WERI-Rb-1 (cell line): Measurements from ENCODE around the gene WRAP73.
A peak's percentile ranks its signal among the peaks of the same experiment; 100 is the strongest.

ENCODE experiments used
- DNase-seq: peaks from one replicate; pipeline ENCODE4 v3.0.0-alpha.2; 2020
- H3K27ac ChIP-seq: fragments of 250-450 bp; sonication (Bioruptor Pico); 2 replicates; pipeline ENCODE4 v1.5.1; 2020; ENCODE audit warnings: mild to moderate bottlenecking, moderate library complexity
- H3K27me3 ChIP-seq: fragments of 250-450 bp; sonication (Bioruptor Pico); 2 replicates; pipeline ENCODE4 v1.5.1; 2021; ENCODE audit warnings: mild to moderate bottlenecking, low read depth, moderate library complexity; ENCODE audit not compliant: insufficient read depth, severe bottlenecking
- H3K36me3 ChIP-seq: fragments of 250-450 bp; sonication (Bioruptor Pico); 2 replicates; pipeline ENCODE4 v1.5.1; 2020; ENCODE audit warnings: mild to moderate bottlenecking, moderate library complexity
- H3K4me3 ChIP-seq: 2 replicates; pipeline ENCODE4 v1.5.1; 2011; ENCODE audit warnings: low read depth, mild to moderate bottlenecking, control low read depth, low read length
- H3K9me3 ChIP-seq: fragments of 250-450 bp; sonication (Bioruptor Pico); 2 replicates; pipeline ENCODE4 v1.5.1; 2021; ENCODE audit warnings: mild to moderate bottlenecking, moderate library complexity; ENCODE audit not compliant: severe bottlenecking
- CTCF ChIP-seq: IDR thresholded peaks from 2 replicates; pipeline ENCODE4 v1.5.1; 2011; ENCODE audit warnings: low read depth, mild to moderate bottlenecking, control low read depth, inconsistent platforms, low read length

WRAP73 gene

GRCh38 chr1:3593334-3593733 lies 56.6 kb downstream of the WRAP73 start:
- Histone ChIP-seq H3K9me3 (no peaks in the 10 kb centered on the region), H3K27ac (no peak overlapping the region), H3K27me3 (no peaks in the 10 kb centered on the region), H3K36me3 (no peaks in the 10 kb centered on the region), H3K4me3 (no peak overlapping the region)
- DNase-seq, result no peak
- no peak for TF ChIP-seq CTCF

- peak; percentile 41 for DNase-seq
- Histone ChIP-seq H3K9me3 (no peaks in the 10 kb centered on the region), H3K4me3 (no peak overlapping the region), H3K27ac (no peak overlapping the region; the same call in 1 of the 2 replicates), H3K27me3 (no peaks in the 10 kb centered on the region), H3K36me3 (no peaks in the 10 kb centered on the region)
- peak; percentile 40 for TF ChIP-seq CTCF
These were observed 58.7 kb downstream of the WRAP73 start for GRCh38 chr1:3590951-3591865.

GRCh38 chr1:3590139-3590763 lies 59.7 kb downstream of the WRAP73 start:
- no peak overlapping the region; the same call in 1 of the 2 replicates for H3K4me3 ChIP-seq
- peak overlapping the region; percentile 60 for H3K27ac ChIP-seq
- no peaks in the 10 kb centered on the region for H3K9me3 ChIP-seq
- no peaks in the 10 kb centered on the region for H3K27me3 ChIP-seq
- DNase-seq, result peak; percentile 64
- TF ChIP-seq CTCF, result no peak
- no peaks in the 10 kb centered on the region for H3K36me3 ChIP-seq

GRCh38 chr1:3588395-3588794 lies 61.5 kb downstream of the WRAP73 start:
- H3K9me3 ChIP-seq, result no peaks in the 10 kb centered on the region
- peak; percentile 50 for DNase-seq
- TF ChIP-seq CTCF, result peak; percentile 20; the same call in 1 of the 2 replicates
- H3K27ac ChIP-seq, result no peak overlapping the region
- no peaks in the 10 kb centered on the region for H3K36me3 ChIP-seq
- no peak overlapping the region for H3K4me3 ChIP-seq
- no peaks in the 10 kb centered on the region for H3K27me3 ChIP-seq

GRCh38 chr1:3586986-3587759 lies 62.7 kb downstream of the WRAP73 start:
- no peak for TF ChIP-seq CTCF
- Histone ChIP-seq H3K4me3 (no peak overlapping the region), H3K36me3 (no peaks in the 10 kb centered on the region), H3K27me3 (no peaks in the 10 kb centered on the region), H3K9me3 (no peaks in the 10 kb centered on the region), H3K27ac (no peak overlapping the region)
- DNase-seq, result no peak
